Cardiac fibroblast (primary cell): ENCODE data around the gene ABHD3.
A peak's percentile ranks its signal among the peaks of the same experiment; 100 is the strongest.
"Not testable (repeated sequence)": the region's sequence is repeated elsewhere in the genome, so short reads cannot be mapped to it uniquely, and the experiment has no call there.

Experiments used
- DNase-seq, 2 donors: peaks; one replicate each; pipeline versions ENCODE4 v3.0.0 to v3.0.0-alpha.2; 2010; ENCODE audit warnings: low read depth in 2 of 2
- H3K4me3 ChIP-seq, 2 donors: replicated peaks in 1 of 2; 1 replicate in 1 of 2; 2 replicates in 1 of 2; pipeline ENCODE4 v1.5.1; 2011; ENCODE audit warnings: low read depth in 2 of 2, low read length in 2 of 2, mild to moderate bottlenecking in 2 of 2, moderate library complexity in 1 of 2
- TF ChIP-seq, protein P1 (sequence below): IDR thresholded peaks from one replicate; pipeline ENCODE4 v1.5.1; 2011; ENCODE audit warnings: low read depth, mild to moderate bottlenecking, low read length, inconsistent platforms

The ABHD3 gene

DNA sequence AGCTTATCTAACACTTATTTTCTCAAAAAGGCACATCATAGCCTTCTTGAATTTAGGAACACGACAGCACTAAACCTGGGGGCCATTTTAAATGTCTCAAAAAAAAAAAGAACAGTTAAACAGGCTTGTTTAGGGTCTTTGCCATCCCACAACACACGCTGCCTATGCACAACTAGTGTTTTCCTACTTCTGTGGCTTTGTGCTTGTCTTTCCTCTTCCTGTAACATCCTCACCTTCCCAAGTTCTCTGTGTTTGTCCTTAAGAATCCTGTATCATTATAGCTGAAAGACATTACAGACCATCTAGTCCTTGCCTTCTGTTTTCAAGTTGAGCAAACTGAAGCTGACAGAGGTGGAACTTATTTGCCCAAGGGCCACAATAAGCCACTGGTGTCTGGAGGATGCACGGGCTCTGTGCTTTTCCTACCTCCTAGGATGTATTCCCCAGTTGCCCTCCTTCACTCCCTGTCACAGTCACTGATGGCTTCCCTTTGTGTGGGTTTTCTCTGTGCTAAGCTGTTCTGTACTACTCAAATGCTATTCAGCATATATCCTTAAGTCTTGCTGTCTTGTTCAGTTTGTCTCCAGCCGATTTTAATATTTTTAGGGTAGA, 69.9 kb downstream of the ABHD3 start:
- H3K4me3 ChIP-seq = no peak overlapping the region
- TF ChIP-seq, protein P1, sequence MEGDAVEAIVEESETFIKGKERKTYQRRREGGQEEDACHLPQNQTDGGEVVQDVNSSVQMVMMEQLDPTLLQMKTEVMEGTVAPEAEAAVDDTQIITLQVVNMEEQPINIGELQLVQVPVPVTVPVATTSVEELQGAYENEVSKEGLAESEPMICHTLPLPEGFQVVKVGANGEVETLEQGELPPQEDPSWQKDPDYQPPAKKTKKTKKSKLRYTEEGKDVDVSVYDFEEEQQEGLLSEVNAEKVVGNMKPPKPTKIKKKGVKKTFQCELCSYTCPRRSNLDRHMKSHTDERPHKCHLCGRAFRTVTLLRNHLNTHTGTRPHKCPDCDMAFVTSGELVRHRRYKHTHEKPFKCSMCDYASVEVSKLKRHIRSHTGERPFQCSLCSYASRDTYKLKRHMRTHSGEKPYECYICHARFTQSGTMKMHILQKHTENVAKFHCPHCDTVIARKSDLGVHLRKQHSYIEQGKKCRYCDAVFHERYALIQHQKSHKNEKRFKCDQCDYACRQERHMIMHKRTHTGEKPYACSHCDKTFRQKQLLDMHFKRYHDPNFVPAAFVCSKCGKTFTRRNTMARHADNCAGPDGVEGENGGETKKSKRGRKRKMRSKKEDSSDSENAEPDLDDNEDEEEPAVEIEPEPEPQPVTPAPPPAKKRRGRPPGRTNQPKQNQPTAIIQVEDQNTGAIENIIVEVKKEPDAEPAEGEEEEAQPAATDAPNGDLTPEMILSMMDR = no peak
- DNase-seq = no peak

DNA sequence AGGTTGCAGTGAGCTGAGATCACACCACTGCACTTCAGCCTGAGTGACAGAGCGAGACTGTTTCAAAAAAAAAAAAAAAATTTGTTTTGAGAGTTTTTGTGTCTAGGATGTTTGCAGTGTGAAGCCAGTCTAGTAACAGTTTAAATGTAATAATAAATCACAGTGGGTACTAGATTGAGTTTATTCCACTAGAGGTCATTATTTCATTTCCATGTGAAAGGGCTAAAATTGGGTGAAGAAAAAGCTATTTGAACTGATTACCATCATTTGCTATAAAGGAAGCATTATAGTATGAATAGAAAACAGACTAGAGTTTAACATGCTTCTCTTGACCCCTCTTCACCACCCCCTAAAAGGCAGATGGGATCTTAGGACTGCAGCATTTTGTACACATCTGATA, 72.2 kb downstream of the ABHD3 start:
- no peak overlapping the region for H3K4me3 ChIP-seq
- TF ChIP-seq, protein P1 = no peak
- peak; percentile 14 to 39 for DNase-seq

DNA sequence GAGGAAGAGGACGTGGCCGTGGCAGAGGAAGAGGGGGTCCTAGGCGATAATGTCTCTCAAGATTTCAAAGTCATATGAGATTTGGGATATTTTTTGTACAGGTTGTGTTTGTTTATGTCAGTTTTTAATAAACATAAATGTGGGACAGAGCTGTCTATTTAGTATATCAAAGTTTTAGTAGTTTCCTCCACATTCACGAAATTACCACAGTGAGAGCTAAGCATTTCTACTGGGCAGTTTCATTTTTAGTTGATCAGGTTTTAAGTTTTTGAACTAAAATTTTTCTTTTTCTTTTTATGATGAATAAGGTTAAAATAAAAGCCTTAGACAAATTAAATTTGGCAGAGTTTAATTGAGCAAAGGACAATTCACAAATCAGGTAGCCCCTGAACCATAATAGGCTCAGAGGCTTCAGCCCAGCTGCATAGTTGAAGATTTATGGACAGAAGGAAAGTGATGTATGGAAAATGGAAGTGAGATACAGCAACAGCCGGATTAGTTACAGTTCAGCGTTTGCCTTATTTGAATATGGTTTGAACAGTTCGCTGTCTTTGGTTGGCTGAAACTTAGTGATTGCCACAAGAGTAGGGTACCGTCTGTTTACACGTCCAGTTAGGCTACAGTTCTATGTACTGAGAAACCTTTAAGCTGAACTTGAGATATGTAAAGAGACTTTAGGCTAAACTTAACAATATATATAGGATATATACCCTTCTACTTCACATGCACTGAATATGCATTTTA, 75.3 kb downstream of the ABHD3 start:
- TF ChIP-seq, protein P1 = no peak
- H3K4me3 ChIP-seq = no peak overlapping the region
- DNase-seq = no peak

DNA sequence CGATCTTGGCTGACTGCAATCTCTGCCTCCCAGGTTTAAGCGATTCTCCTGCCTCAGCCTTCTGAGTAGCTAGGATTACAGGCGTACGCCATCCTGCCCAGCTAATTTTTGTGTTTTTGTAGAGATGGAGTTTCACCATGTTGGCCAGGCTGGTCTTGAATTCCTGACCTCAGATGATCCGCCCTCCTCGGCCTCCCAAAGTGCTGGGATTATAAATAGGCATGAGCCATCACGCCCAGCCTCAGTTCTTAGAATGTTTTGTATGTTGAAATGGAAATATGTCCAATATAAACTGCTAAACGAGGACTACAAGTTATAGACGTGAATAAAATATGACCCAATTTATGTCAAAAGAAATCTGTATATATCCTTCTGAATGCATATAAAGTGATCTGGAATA, 82.9 kb downstream of the ABHD3 start:
- not testable (repeated sequence) for H3K4me3 ChIP-seq, DNase-seq

DNA sequence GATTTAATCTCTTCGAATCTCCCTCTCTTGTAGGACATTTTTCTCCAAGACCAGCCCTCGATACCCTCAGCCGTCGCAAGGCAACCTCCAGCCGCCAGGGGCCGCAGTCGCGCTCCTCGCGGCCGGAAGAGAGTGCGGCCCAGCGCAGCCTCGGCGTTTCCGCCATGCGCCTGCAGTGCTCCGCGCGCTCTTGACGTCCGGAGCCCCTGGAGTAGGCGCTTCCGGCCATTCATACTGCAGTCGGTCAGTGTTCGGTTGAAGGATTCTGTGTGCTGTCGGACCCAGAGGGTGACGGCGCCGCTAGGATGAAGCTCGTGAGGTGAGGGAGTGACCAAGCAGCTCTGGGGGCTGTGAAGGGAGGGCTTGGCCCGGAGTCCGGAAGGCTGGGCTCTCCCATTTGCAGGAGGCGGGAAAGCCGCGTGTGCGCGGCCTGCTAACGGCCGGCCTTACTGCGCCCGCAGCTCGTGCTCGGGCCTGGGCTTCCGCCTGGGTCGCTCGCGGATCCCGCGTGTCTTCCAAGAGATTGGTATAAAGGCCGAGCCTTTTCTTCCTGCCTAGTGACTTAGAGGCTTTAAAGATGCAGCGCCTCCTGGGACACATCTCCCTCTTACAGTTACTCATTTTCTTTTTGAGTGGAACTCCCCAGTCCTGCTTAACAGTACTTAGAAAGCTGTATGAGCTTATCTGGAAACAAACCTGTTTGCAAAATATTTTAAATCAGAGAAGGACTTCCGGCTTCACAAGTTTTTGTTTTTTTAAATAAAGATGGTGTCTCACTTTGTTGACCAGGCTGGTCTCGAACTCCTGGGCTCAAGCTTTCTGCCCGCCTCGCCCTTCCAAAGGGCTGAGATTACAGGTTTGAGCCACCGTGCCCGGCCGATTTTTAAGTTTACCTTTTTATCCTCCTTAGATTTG, 92.2 kb downstream of the ABHD3 start, which contains the start of gene SNRPD1:
TSS of gene SNRPD1 (plus strand) at position 190 of the 915 bp plus-strand sequence. CDS start at position 306, 116 bp downstream.
- peak within 1 kb of the TSS; percentile 80 to 88 for H3K4me3 ChIP-seq
- TF ChIP-seq, protein P1 = peak; percentile 83
- DNase-seq = peak; percentile 93 to 94

DNA sequence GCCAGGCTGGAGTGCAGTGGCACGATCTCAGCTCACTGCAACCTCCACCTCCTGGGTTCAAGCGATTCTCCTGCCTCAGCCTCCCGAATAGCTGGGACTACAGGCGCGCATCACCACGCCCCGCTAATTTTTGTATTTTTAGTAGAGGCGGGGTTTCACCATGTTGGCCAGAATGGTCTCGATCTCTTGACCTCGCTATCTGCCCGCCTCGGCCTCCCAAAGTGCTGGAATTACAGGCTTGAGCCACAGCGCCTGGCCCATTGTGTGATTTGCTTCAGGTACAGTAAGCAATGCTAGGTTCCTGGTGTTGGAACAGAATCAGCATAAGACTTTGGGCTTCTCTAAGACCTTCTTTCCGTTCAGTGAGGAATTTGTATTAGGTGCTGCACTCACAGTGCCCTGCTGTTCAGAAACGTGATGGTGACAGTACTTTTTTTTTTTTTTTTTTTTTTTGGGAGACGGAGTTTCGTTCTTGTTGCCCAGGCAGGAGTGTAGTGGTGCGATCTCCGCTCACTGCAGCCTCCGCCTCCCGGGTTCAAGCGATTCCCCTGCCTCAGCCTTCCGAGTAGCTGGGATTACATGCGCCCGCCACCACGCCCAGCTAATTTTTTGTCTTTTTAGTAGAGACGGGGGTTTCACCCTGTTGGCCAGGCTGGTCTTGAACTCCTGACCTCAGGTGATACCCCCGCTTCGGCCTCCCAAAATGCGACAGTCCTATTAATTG, 93.0 kb downstream of the ABHD3 start:
- H3K4me3 ChIP-seq = peak overlapping the region; percentile 80 to 88
- DNase-seq = not testable (repeated sequence)

DNA sequence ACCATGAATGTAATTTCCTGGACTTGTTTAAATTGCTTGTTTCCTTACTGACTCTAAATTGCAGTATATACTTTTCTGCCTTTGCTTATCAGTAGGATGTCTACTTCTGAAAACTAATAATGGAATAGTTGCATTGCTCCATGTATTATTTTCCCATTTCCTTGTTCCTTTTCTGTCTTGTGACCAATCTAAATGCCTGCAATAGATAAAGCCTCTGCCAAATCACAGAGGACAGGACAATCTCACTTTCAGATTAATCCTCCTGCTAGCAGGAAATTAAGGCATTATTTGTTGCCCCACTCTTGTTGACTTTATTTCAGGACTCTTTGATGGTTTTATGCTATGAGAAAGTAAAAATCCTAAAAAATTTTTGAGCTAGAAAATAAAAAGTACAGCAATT, 99.4 kb downstream of the ABHD3 start:
- peak in 1 of 2 donors; percentile 18 for DNase-seq
- no peak overlapping the region for H3K4me3 ChIP-seq
- TF ChIP-seq, protein P1 = no peak
